Measurements from ENCODE around the gene CYP2B6.
"Not testable (repeated sequence)": the region's sequence is repeated elsewhere in the genome, so short reads cannot be mapped to it uniquely, and the experiment has no call there.

Gene CYP2B6

DNA sequence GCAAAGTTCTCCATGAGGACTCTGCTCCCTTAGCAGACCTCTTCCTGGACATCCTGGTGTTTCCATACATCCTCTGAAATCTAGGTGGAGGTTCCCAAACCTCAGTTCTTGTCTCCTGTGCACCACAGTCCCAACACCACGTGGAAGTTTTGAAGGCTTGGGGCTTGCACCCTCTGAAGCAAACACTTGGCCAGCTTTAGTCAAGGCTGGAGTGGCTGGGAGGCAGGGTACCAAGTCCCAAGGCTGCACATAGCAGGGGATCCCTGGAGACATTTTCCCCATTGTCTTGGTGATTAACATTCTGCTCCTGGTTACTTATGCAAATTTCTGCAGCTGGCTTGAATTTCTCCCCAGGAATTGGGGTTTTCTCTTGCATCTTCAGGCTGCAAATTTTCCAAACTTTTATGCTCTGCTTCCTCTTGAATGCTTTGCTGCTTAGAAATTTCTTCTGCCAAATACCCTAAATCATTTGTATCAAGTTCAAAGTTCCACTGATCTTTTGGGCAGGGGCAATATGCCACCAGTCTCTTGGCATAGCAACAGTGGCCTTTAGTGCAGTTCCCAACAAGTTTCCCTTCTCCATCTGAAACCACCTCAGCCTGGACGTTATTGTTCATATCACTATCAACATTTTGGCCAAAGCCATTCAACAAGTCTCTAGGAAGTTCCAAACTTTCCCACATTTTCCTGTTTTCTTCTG, 10.2 kb upstream of the CYP2B6 start:
- DNase-seq (ENCODE audit: low spot score), result not testable (repeated sequence)

DNA sequence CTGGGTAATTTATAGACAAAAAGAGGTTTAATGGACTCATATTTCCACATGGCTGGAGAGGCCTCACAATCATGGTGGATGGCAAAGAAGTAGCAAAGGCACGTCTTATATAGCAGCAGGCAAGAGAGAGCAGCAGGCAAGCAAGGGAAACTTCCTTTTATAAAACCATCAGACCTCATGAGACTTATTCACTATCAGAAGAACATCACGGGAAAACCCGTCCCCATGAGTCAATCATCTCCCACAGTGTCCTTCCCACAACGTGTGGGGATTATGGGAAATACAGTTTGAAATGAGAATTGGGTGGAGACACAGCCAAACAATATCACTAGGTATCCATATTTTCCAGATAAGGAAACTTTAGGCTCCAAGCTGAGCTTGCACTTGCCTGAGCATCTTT, 9.5 kb upstream of the CYP2B6 start:
- DNase-seq (ENCODE audit: low spot score), result no peak

DNA sequence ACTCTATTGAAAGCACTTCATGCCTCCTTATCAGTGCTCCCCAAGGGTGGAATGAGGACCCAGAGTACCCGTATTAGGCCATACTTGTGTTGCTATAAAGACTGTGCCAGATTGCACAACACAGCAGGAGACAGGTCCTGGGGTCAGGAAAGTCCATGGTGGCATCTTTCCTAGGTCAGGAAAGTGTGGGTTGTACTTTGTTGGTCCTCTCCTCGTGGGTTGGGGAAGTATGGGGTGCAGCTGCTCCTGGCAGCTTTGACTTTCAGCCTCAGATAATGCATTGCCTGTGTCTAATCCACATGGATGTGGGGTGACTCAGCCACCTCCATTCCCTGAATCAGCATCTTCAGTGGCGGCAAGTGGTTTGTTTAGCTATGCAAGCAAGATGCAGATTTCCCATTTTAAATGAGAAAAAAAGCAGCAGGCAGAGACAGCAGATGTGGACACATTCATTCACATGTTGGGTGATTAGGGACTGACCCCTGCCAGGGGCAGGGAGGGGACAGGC, 8.4 kb upstream of the CYP2B6 start:
- no peak for DNase-seq (ENCODE audit: low spot score)

DNA sequence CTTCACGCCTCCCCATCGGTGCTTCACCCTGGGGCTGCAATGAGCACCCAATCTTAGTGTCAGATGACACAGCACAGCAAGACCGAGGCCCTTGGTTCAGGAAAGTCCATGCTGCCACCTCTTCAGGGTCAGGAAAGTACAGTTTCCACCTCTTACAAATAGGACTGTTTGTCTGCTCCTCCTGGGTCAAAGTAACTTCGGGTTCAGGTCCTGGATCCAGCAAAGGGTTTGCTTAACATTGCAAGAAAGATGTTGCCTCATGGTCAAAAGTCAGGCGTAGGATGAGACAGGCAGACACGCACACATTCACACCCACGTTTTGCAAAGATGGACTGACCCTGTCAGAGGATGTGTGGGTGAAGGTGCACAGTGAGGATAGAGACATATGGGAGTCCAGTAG, 1.6 kb upstream of the CYP2B6 start:
- DNase-seq (ENCODE audit: low spot score), result no peak

DNA sequence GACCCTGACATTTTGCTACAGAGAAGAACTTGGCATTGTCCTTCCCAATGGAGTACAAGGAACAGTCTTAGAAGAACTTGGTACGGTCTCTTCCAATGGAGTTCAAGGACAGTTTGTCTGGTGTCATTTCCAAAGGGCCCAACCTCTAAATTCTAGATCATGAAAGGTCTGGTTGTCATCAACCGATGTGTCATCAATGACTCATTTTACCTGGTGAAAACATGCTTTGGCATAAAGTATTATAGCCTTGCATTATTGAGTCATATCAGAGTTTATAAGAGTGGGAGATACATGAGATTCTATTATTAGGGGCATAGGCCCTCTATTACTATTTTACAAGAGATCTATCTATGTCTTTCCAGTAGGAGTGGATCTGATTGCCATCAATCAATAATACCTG, 4.3 kb downstream of the CYP2B6 start:
- DNase-seq (ENCODE audit: low spot score), result no peak

DNA sequence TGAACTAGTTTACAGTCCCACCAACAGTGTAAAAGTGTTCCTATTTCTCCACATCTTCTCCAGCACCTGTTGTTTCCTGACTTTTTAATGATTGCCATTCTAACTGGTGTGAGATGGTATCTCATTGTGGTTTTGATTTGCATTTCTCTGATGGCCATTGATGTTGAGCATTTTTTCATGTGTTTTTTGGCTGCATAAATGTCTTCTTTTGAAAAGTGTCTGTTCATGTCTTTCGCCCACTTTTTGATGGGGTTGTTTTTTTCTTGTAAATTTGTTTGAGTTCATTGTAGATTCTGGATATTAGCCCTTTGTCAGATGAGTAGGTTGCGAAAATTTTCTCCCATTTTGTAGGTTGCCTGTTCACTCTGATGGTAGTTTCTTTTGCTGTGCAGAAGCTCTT, 7.9 kb downstream of the CYP2B6 start:
- not testable (repeated sequence) for DNase-seq (ENCODE audit: low spot score)

DNA sequence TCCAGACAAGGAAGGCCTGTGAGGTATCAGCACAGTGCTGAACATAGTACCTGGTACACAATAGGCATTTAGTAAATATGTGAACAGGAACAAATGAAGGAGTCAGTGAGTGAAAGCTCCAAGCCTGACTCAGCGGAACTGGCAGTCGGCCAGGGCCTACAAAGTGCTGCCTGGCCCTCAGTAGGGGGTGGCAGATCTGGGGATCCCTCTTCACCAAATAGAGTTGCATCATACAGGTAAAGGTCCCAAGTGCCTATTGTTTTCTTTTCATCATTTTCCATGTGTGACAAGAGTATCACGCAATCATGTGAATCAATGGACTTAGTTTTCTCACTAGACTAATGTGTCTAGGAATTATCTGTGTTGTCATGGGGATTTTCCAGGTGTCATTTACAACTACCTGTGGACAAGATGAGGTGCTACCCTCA, 9.2 kb downstream of the CYP2B6 start:
- DNase-seq (ENCODE audit: low spot score), result no peak

DNA sequence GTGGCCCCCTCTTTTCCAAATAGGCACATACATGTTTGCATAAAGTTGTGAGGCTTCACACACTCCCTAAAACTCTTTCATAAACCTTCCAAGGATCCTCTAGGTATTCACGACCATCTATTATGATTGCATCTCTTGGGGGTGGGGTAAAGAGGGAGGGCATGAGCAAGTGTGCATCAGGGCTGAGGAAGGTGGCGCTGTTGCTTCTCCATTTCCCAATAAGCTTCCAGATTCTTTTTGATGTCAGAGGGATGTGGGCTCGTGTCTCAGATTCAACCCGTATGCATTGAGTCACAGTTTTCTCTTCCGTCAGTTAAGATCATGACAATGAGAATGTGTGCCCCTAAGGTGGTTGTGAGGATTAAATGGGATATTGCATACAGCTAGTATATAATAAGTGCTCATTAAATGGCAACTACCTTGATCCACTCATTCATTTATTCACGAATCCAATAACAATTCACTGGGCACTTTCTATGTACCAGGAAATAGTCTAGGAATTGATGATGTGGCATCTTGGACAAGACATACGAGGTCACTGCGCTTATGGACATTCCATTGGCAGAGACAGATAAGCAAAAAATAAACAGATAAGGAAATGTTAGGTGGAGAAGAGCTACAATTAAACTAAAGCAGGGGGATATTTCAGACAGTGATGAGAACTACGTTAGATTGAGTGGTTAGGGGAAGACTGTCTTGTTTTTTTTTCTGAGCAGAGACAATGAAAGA, 10.3 kb downstream of the CYP2B6 start:
- DNase-seq (ENCODE audit: low spot score), result no peak

DNA sequence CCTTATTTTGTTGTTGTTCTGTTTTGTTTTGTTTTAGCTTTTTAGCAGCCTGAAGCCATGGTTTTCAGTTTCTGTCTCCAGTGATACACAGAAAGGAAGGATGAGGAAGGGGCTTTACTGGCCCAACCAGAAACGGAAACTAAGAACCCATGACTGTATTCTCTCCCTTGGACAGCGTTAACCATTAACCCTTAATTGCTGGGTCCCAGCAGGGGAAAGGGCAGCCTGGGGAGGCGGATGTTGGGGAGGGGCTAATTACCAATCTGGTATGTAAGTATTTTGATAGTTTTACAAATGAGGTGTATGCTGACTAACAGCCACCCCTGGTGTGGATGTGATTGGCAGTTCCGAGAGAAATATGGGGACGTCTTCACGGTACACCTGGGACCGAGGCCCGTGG, 12.6 kb downstream of the CYP2B6 start:
- DNase-seq (ENCODE audit: low spot score), result not testable (repeated sequence)

DNA sequence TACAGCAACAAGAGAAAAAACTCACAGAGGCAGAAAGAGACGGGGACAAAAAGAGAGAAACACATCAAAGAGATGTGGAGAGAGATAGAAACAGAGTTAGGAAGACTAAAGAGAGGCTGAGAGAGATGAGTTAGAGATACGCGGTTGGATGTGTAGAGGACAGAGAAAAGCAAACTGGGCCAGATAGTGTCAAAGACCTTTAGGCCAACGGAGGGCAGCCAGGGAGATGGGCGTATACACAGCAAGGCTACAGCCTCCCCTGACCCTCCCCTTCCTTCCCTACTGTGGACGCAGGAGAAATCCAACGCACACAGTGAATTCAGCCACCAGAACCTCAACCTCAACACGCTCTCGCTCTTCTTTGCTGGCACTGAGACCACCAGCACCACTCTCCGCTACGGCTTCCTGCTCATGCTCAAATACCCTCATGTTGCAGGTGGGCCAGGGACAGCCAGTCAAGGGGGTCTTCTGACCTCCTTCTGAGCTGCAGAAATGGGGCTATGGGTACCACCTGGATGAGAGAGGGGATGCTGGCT, 18.7 kb downstream of the CYP2B6 start:
- DNase-seq (ENCODE audit: low spot score), result no peak

DNA sequence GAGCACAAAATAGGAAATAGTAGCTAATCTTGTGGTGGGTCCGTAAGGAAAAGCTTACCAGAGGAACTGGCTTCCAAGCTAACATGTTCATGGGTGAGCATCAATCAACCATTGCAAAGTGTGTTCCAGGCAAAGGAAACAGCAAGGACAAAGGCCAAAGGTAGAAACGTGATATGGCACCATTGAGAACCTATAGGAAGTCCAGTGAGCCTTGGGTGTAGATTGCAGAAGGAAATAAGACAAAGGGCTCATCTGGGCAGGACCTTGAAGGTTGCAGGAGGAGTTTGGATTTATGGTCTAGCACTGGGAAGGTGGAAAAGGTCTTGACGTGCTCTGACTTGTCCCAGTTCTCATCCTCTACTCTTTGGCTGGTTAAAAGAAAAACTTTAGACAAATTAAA, 22.3 kb downstream of the CYP2B6 start:
- DNase-seq (ENCODE audit: low spot score), result no peak

DNA sequence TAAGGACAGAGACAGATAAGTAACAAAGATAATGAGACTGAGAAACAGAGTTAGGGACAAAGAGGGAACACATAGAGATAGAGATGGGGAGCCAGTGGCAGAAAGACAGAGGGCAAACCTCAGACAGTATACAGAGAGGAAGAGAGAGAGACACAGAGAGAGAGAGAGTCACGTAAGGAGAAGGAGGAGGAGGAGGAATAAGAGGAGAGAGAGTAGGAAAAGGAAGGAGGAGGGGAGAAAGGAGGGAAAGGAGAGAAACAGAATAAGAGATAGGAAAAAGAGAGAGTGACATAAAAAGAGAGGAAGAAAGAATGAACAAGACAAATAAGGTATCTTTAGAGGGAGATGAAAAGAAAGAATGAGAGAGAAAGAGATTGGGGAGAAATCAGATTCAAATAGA, 23.6 kb downstream of the CYP2B6 start:
- DNase-seq (ENCODE audit: low spot score), result no peak

DNA sequence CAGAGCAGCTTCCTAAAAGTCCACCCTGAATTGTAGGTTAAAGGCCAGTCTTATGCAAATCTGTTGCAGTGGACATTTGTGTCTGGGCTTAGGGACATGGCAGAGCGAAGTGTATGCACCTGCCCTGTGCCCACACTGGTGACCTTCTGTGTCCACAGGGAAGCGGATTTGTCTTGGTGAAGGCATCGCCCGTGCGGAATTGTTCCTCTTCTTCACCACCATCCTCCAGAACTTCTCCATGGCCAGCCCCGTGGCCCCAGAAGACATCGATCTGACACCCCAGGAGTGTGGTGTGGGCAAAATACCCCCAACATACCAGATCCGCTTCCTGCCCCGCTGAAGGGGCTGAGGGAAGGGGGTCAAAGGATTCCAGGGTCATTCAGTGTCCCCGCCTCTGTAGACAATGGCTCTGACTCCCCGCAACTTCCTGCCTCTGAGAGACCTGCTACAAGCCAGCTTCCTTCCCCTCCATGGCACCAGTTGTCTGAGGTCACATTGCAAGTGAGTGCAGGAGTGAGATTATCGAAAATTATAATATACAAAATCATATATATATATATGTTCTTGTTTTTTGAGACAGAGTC, 25.5 kb downstream of the CYP2B6 start:
- no peak for DNase-seq (ENCODE audit: low spot score)

DNA sequence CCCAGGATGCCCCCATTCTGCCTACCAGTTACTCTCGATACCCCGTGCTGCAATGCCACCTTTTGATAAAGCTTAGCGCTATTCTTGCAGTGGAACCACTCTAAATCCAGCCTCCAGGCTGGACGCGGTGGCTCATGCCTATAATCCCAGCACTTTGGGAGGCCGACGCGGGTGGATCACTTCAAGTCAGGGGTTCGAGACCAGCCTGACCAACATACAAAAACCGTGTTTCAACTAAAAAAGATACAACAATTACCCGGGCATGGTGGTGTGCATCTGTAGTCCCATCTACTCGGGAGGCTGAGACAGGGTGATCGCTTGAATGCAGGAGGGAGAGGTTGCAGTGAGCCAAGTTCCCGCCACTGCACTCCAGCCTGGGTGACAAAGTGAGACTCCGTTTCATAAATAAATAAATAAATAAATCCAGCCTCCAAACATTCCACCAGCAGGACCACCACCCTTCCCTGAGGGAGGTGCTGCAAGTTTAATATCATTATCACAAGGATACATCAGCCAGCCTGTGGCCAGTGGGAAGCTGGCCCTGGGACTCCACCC, 27.7 kb downstream of the CYP2B6 start:
- DNase-seq (ENCODE audit: low spot score), result no peak

DNA sequence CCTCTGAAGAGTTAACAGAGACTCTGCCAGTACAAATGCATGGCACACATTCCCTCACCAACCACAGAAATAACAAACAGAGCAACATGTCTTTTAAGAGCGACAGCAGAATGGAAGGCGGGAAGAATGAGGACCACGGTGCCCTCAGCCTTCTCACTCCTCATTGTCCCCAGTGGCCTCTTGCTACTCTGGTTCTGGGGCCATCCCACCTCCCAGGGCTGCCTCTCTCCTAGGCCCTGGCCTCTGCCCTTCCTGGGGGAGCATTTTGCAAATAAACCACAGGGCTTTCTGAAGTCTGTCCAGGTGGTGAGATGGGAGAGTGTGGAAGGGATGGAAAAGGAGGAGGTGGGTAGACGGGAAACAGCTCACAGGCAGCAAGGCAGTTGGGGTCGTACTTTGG, 28.3 kb downstream of the CYP2B6 start:
- DNase-seq (ENCODE audit: low spot score), result no peak

DNA sequence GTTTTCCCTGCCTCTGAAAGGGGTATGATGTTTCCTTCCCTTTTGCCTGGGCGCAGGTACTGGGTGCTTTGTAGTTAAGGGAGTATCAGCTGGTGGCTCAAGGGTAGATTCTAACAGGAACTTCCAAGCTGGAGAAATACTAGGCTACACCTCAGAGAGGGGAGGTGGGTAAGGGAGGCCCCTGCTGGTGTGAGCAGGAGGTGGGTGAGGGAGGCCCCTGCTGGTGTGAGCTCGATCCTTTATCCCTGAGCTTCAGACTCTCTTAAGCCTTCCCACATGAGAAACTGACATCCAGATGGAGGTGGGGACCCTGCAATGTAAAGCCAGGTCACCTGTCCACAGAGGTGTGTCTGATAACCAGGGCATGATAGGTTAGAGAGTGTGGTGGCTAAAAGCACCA, 32.1 kb downstream of the CYP2B6 start:
- no peak for DNase-seq (ENCODE audit: low spot score)

DNA sequence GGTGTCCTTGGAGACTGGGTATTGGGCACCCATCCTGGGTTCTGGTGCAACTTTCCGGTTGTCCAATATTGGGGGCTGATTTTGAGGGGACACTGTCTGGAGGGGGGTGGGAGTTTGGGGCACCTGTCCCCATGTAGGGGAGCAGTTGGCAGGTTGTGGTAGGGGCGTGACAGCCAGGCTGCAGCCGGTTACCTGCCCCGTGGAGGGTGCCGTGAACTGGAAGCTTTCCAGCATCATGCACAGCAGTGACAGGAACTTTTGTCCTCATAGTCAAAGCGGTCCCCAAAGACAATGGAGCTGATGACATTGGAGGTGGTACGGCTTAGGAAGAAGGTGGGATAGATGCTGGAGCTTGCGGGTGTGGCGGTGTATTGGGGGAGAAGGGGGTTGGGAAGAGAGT, 34.3 kb downstream of the CYP2B6 start:
- DNase-seq (ENCODE audit: low spot score), result no peak

DNA sequence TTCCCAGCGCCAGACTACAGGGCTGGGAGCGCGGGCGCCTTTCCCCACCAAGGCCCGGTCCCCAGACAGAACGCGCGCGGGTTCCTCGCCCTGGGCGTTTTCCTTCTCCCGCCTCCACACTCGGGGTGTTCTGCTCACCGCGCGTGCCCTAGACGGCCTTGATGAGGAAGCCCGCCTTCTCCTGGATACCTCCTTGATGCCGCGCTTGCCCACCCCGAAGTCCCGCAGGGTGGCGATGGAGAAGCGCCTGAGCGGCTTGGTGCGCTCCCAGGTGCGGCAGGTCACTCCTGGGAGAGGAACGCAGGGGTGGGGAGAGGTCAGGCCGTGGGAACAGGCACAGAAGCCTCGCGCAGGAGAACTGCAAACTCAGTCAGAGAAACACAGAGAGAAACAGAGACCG, 34.8 kb downstream of the CYP2B6 start:
- no peak for DNase-seq (ENCODE audit: low spot score)

DNA sequence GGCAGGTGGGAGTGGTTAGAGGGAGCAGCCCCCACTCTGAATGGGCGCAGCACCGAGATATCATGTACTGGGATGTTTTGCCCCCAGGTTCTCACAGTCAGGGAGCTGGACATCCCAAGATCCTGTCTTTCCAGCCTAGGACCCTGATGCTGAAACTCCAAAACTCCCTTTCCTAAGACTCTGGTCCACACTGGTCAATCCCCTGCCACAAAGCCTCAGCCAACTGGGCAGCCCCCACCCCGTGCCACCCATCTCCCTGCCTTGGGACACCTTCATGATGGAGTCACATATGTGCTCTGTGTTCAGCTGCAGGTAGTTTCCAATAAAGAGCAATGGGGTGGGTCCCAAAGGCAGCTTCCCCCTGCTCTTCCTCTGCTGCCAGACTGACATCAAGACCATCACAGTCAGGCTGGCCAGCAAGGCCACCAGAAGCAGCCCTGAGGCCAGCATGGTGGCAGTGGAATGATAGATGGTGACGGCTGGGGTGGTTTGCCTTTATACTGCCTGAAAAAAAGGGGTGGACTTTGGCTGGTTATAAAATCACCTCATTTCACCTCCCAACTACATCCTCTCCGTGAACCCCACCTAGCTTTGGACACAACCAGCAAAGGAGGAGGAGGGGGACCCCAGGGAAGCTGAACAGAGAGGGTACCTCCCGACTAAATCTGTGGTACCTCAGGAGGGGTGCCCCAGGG, 36.3 kb downstream of the CYP2B6 start:
- DNase-seq (ENCODE audit: low spot score), result no peak

DNA sequence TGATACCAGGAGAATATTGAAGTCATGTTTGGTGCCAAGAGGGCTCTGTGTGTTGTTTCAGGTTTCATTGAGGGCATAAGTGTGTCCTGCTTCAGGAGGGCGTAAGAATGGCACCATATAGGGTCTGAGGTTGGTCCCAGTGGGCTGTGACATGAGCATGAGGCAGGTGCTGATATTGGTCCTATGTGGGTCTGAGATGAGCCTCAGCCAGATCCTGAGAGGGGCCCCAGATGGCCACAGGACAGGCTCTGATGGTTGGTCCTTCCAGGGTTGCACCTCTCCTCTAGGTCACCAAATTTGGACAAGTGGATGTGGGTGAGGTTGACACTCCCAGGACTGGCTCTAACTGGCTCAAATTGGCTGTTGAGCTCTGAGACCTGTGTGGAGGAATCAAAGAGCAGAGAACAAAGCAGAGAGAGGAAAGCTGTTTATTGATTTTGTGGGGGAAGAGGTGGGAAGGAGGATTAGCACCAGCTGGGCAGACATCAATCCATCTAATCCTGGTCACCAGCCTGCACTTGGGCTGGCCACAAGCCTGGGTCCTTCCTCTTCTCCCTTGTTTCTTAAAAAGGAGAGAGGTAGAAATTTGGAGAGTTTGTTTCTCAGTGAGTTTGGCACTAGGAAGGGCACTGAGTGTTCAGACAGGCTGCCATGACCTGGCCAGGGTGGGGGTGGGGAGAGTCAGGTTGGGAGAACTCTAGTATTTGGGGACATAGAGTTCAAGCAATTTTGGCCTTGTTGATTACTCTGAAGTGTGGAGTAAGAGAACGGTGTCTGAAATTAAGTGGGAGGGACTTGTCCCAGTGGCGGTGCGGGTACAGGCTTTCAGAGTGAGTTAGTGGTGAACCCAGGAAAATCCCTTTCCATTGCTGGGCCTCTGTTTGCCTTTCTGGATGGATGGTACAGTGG, 38.7 kb downstream of the CYP2B6 start:
- DNase-seq (ENCODE audit: low spot score), result no peak

DNA sequence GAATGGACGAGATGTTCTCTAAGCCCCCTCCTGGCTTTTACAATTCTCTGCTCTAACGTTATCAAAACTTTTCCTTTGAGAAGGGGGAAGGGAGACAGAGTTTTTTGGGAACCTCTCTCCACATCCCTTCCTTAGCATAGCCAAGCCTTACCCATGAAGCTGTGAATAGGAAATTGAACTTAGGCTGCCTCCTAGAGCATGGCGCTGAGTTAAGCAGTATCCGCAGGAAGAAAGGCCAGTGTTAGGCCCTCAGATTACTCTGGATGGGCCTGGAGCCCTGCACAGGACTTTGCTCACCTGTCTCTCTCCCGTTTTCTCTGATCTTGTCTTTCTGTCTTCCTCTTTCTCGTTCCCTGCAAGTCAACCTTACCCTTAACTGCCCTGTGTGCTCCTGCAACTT, 39.6 kb downstream of the CYP2B6 start:
- no peak for DNase-seq (ENCODE audit: low spot score)
